Activated B cell treated with CpG ODN at 0.5 μM for 24 hours (primary cell): ENCODE data around the gene FMC1. TPM values are rescaled to one million over a fixed set of nuclear protein-coding genes. Genes with fewer than 3 reads are reported as not detected.

ENCODE experiments used
- ATAC-seq: fragments of 200-7000 bp; cut with Tn5 transposase; one replicate; pipeline ENCODE4 v1.10.0; 2021; ENCODE audit warnings: low read depth, mild to moderate bottlenecking, moderate library complexity
- CTCF ChIA-PET: fragments of 350-600 bp; sonication (Branson Sonifier 250); formaldehyde crosslinking; loops from one replicate; lab custom pipeline; 2021; ENCODE audit warnings: antibody characterized with exemption; lab: Charles Lee
- POLR2A ChIA-PET: fragments of 350-600 bp; sonication (Branson Sonifier 250); formaldehyde crosslinking; loops from one replicate; lab custom pipeline; 2021; ENCODE audit warnings: antibody characterized with exemption; lab: Charles Lee
- DNase-seq: peaks from one replicate; pipeline ENCODE4 v3.0.0; 2022
- H3K27ac Mint-ChIP-seq: one replicate; pipeline ENCODE4 v1.8.0; 2020; ENCODE audit warnings: mixed read lengths
- H3K27me3 Mint-ChIP-seq: one replicate; pipeline ENCODE4 v1.8.0; 2021; ENCODE audit warnings: mixed read lengths
- H3K36me3 Mint-ChIP-seq: one replicate; pipeline ENCODE4 v1.8.0; 2021; ENCODE audit warnings: low read depth, mixed read lengths
- H3K4me1 Mint-ChIP-seq: one replicate; pipeline ENCODE4 v1.8.0; 2021; ENCODE audit warnings: mixed read lengths
- H3K4me3 Mint-ChIP-seq: one replicate; pipeline ENCODE4 v1.8.0; 2020; ENCODE audit warnings: mild to moderate bottlenecking, mixed read lengths
- H3K9me3 Mint-ChIP-seq: one replicate; pipeline ENCODE4 v1.8.0; 2020; ENCODE audit warnings: mixed read lengths
- CTCF ChIP-seq: fragments of 200-600 bp; IDR thresholded peaks from one replicate; pipeline ENCODE4 v1.8.0; 2022; ENCODE audit warnings: antibody characterized with exemption, mild to moderate bottlenecking
- intact Hi-C: fragments of 100-400 bp; cut with micrococcal nuclease; formaldehyde crosslinking; loops from one replicate; pipeline ENCODE4 v1.15.1; 2024
- total RNA-seq: library from RNA; stranded (reverse); gene quantifications from 2 replicates; pipeline ENCODE4 v1.2.3, GENCODE V29; 2022

FMC1 gene
- total RNA-seq, 1 donor from 2014 or later, result 8.6 TPM

DNA sequence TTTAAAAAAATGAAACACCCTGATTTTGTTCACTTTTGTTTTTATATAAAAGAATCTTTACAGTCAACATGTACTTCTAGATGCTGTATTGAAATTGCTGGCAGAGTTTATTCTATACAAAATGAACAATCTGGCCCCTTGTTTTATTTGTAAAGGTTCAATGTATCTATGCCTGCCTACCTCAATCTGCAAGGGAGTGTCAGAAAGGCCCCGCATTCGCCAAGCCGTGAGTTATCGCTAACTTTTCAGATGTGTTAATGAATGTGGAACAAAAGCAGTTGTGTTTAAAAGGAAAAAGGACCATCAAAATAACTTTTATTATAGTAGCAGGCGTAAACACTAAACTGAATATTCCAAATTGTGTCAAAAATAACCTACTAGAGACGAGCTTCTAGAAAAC is 33.1 kb downstream of the FMC1 start:
- Mint-ChIP-seq H3K9me3 (no peaks in the 10 kb centered on the region), H3K27me3 (no peaks in the 10 kb centered on the region), H3K36me3 (peaks cover 51% of the 10 kb centered on the region), H3K4me1 (peaks cover 26% of the 10 kb centered on the region), H3K27ac (no peak overlapping the region), H3K4me3 (no peak overlapping the region)
- TF ChIP-seq CTCF, result no peak
- ChIA-PET CTCF (no interaction called here), POLR2A (no interaction called here)
- DNase-seq (no peak), ATAC-seq (no peak)
- intact Hi-C loops, result loop anchor here (5.0 kb wide), 1 partner anchor 33 kb away; no protein-coding TSS in a partner anchor

GRCh38 chr7:139382439-139382838 is 41.3 kb downstream of the FMC1 start:
- DNase-seq (no peak), ATAC-seq (no peak)
- no peak overlapping the region for H3K4me3 Mint-ChIP-seq
- intact Hi-C loops, result loop anchor here (2.0 kb wide), 1 partner anchor 14 kb away; no protein-coding TSS in a partner anchor
- no peak overlapping the region for H3K27ac Mint-ChIP-seq
- peaks cover 6% of the 10 kb centered on the region for H3K4me1 Mint-ChIP-seq
- CTCF ChIA-PET, result no interaction called here
- POLR2A ChIA-PET, result interaction anchor here (1.0 kb wide), 1 partner anchor 23 kb away, joined by 3 read pairs; the partner anchor contains the start of gene LUC7L2
- H3K9me3 Mint-ChIP-seq, result no peaks in the 10 kb centered on the region
- no peak for TF ChIP-seq CTCF
- no peaks in the 10 kb centered on the region for H3K27me3 Mint-ChIP-seq
- H3K36me3 Mint-ChIP-seq, result peaks cover 48% of the 10 kb centered on the region

GRCh38 chr7:139384611-139385010 is 43.5 kb downstream of the FMC1 start:
- CTCF ChIA-PET, result no interaction called here
- H3K36me3 Mint-ChIP-seq, result peaks cover 56% of the 10 kb centered on the region
- H3K4me3 Mint-ChIP-seq, result no peak overlapping the region
- H3K27ac Mint-ChIP-seq, result no peak overlapping the region
- POLR2A ChIA-PET, result interaction anchor here (0.7 kb wide), 1 partner anchor 19 kb away, joined by 9 read pairs; no protein-coding TSS in a partner anchor
- TF ChIP-seq CTCF, result no peak
- no peaks in the 10 kb centered on the region for H3K27me3 Mint-ChIP-seq
- no peaks in the 10 kb centered on the region for H3K9me3 Mint-ChIP-seq
- no peak for DNase-seq
- no peak for ATAC-seq
- intact Hi-C loops, result no loop called here
- H3K4me1 Mint-ChIP-seq, result peaks cover 6% of the 10 kb centered on the region

DNA sequence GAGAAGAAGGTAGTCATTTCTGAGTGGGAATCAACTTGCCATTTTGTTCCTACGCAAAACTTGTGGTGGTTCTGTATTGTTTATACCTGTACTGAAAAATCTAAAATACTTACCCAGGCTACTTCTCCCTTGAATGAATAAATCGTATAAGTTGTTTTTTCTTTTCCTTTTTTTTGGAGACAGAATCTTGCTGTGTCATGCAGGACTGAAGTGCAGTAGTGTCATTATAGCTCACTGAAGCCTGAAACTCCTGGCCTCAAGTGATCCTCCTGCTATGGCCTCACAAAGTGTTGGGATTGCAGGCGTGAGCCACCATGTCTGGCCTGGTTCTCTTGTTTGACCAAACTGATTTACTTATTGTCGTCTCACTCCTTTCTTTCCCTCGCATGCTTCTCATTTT is 46.5 kb downstream of the FMC1 start:
- no peaks in the 10 kb centered on the region for H3K27me3 Mint-ChIP-seq
- DNase-seq (no peak), ATAC-seq (no peak)
- no peak overlapping the region for H3K4me3 Mint-ChIP-seq
- peaks cover 3% of the 10 kb centered on the region for H3K9me3 Mint-ChIP-seq
- intact Hi-C loops, result no loop called here
- ChIA-PET POLR2A (no interaction called here), CTCF (no interaction called here)
- peaks cover 64% of the 10 kb centered on the region for H3K36me3 Mint-ChIP-seq
- no peak overlapping the region for H3K27ac Mint-ChIP-seq
- TF ChIP-seq CTCF, result no peak
- H3K4me1 Mint-ChIP-seq, result peaks cover 2% of the 10 kb centered on the region

DNA sequence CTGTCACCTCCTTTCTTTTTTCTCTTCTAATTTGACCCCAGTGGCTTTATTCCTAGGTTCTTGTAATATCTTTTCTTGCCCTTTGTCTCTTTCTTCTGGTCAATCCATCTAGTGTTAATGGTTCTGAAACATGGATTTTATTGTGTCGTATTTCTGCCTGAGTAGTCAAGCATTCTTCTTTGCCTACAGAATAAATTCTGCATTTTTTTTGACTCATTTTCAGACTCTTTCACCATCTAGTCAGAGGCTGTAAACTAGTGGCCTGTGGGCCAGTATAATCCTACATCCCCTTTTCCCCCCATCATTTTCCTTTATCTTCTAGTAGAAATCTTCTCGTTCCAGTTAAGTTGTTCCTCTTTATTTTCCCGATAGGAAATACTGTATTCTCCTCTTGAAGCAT is 48.0 kb downstream of the FMC1 start:
- intact Hi-C loops, result no loop called here
- Mint-ChIP-seq H3K4me3 (no peak overlapping the region), H3K27me3 (no peaks in the 10 kb centered on the region), H3K27ac (no peak overlapping the region), H3K9me3 (peaks cover 3% of the 10 kb centered on the region), H3K36me3 (peaks cover 66% of the 10 kb centered on the region), H3K4me1 (peaks cover 2% of the 10 kb centered on the region)
- ATAC-seq (no peak), DNase-seq (no peak)
- POLR2A ChIA-PET, result no interaction called here
- TF ChIP-seq CTCF, result no peak
- CTCF ChIA-PET, result no interaction called here
